H1 (cell line): Measurements from ENCODE around the gene CACNA1C. TPM values are rescaled to one million over a fixed set of nuclear protein-coding genes. Genes with fewer than 3 reads are reported as not detected.

Experiments
- CTCF ChIA-PET: fragments of 300-600 bp; sonication (Branson Sonifier 250); formaldehyde crosslinking; loops from one replicate; lab custom pipeline; 2021; ENCODE audit not compliant: partially characterized antibody; lab: Charles Lee
- POLR2A ChIA-PET: fragments of 300-600 bp; sonication (Branson Sonifier 250); formaldehyde crosslinking; loops from one replicate; lab custom pipeline; 2021; ENCODE audit warnings: inconsistent platforms; ENCODE audit not compliant: partially characterized antibody; lab: Charles Lee
- DNase-seq, 2 experiments: peaks; one replicate each; pipeline versions ENCODE4 v3.0.0 to v3.0.0-alpha.2; 2010 to 2022; ENCODE audit warnings: low spot score in 2 of 2, low read depth in 1 of 2, mixed read lengths in 1 of 2
- FAIRE-seq: peaks from 2 replicates; lab custom pipeline; 2011; peaks lifted over from hg19 to GRCh38; lab: Jason Lieb, UNC
- H2AFZ ChIP-seq: 2 replicates; pipeline ENCODE4 v1.8.1; 2012; ENCODE audit warnings: low read length, inconsistent platforms
- H2AK5ac ChIP-seq: 2 replicates; pipeline ENCODE4 v1.6.1; 2013; ENCODE audit warnings: low read depth, low read length
- H2BK120ac ChIP-seq: replicated peaks from 2 replicates; pipeline ENCODE3; 2013; ENCODE audit warnings: low read depth, low read length, inconsistent platforms
- H2BK12ac ChIP-seq: 2 replicates; pipeline ENCODE4 v1.6.1; 2013; ENCODE audit warnings: low read depth, low read length
- H2BK15ac ChIP-seq: 2 replicates; pipeline ENCODE4 v1.6.1; 2013; ENCODE audit warnings: low read length
- H2BK20ac ChIP-seq: 2 replicates; pipeline ENCODE4 v1.6.1; 2013; ENCODE audit warnings: low read length
- H2BK5ac ChIP-seq: 2 replicates; pipeline ENCODE4 v1.6.1; 2013; ENCODE audit warnings: low read depth, low read length
- H3K14ac ChIP-seq: 2 replicates; pipeline ENCODE4 v1.6.1; 2013; ENCODE audit warnings: inconsistent platforms; ENCODE audit not compliant: insufficient read length
- H3K18ac ChIP-seq: 2 replicates; pipeline ENCODE4 v1.6.1; 2013; ENCODE audit warnings: low read length; ENCODE audit errors: extremely low read depth
- H3K23ac ChIP-seq: 2 replicates; pipeline ENCODE4 v1.6.1; 2013; ENCODE audit warnings: inconsistent platforms; ENCODE audit not compliant: insufficient read length
- H3K23me2 ChIP-seq: 2 replicates; pipeline ENCODE4 v1.6.1; 2013; ENCODE audit warnings: low read depth, low read length
- H3K27ac ChIP-seq: 2 replicates; pipeline ENCODE4 v1.6.1; 2011; ENCODE audit warnings: low read depth, low read length, inconsistent platforms
- H3K27me3 ChIP-seq, 4 experiments: replicated peaks in 1 of 4; 1 replicate in 1 of 4; 2 replicates in 3 of 4; pipeline versions ENCODE4 v1.6.1 to v1.8.1; 2011 to 2013; ENCODE audit warnings: low read length in 3 of 4, mild to moderate bottlenecking in 3 of 4, inconsistent platforms in 2 of 4, mixed read lengths in 2 of 4, moderate library complexity in 1 of 4; ENCODE audit not compliant: control insufficient read depth in 3 of 4, insufficient read depth in 3 of 4; ENCODE audit errors: extremely low read depth in 1 of 4
- H3K36me3 ChIP-seq, 4 experiments: 2 replicates each; pipeline versions ENCODE4 v1.6.1 to v1.8.1; 2011 to 2013; ENCODE audit warnings: mild to moderate bottlenecking in 4 of 4, low read length in 3 of 4, moderate library complexity in 2 of 4, control low read depth in 1 of 4, inconsistent platforms in 1 of 4; ENCODE audit not compliant: insufficient read depth in 4 of 4, control insufficient read depth in 2 of 4
- H3K4ac ChIP-seq: replicated peaks from 2 replicates; pipeline ENCODE3; 2013; ENCODE audit warnings: low read length, low read depth, mixed read lengths, inconsistent platforms; ENCODE audit not compliant: insufficient read length
- H3K4me1 ChIP-seq, 4 experiments: replicated peaks in 1 of 4; 1 replicate in 1 of 4; 2 replicates in 3 of 4; pipeline versions ENCODE4 v1.6.1 to v1.8.1; 2011 to 2013; ENCODE audit warnings: low read length in 3 of 4, inconsistent platforms in 2 of 4, mixed read lengths in 1 of 4; ENCODE audit not compliant: insufficient read depth in 4 of 4, control insufficient read depth in 3 of 4
- H3K4me2 ChIP-seq, 2 experiments: 2 replicates each; pipeline versions ENCODE4 v1.6.1 to v1.8.1; 2011 to 2013; ENCODE audit warnings: low read depth in 2 of 2, low read length in 2 of 2, control low read depth in 1 of 2, inconsistent platforms in 1 of 2, mild to moderate bottlenecking in 1 of 2; ENCODE audit not compliant: insufficient read depth in 1 of 2
- H3K4me3 ChIP-seq, 4 experiments: fragments of 200-600, 300-600 bp in 1 of 4; sonication (generic), shearing (Covaris generic), sonication (Bioruptor Twin) in 1 of 4; 2 replicates each; pipeline versions ENCODE4 v1.5.1 to v1.8.1; 2011 to 2016; ENCODE audit warnings: low read length in 4 of 4, low read depth in 3 of 4, control low read depth in 2 of 4, inconsistent platforms in 2 of 4, mild to moderate bottlenecking in 2 of 4, mixed read lengths in 1 of 4, moderate library complexity in 1 of 4; ENCODE audit not compliant: insufficient read depth in 2 of 4; ENCODE audit errors: extremely low read depth in 1 of 4
- H3K56ac ChIP-seq: replicated peaks from 2 replicates; pipeline ENCODE3; 2013; ENCODE audit warnings: low read depth, mild to moderate bottlenecking, mixed read lengths, low read length, inconsistent platforms; ENCODE audit not compliant: insufficient read length
- H3K79me1 ChIP-seq: 2 replicates; pipeline ENCODE4 v1.6.1; 2013; ENCODE audit warnings: low read depth, low read length, control low read depth
- H3K79me2 ChIP-seq, 2 experiments: 2 replicates each; pipeline versions ENCODE4 v1.6.1 to v1.8.1; 2012 to 2013; ENCODE audit warnings: low read length in 2 of 2, mild to moderate bottlenecking in 2 of 2, inconsistent platforms in 1 of 2; ENCODE audit not compliant: insufficient read depth in 2 of 2, control insufficient read depth in 1 of 2
- H3K9ac ChIP-seq, 4 experiments: replicated peaks in 1 of 4; 1 replicate in 1 of 4; 2 replicates in 3 of 4; pipeline versions ENCODE4 v1.6.1 to v1.8.1; 2011 to 2013; ENCODE audit warnings: low read depth in 3 of 4, low read length in 3 of 4, control low read depth in 2 of 4, mild to moderate bottlenecking in 2 of 4, moderate library complexity in 2 of 4, inconsistent platforms in 1 of 4; ENCODE audit errors: extremely low read depth in 1 of 4
- H3K9me3 ChIP-seq, 2 experiments: 2 replicates each; pipeline versions ENCODE4 v1.6.1 to v1.8.1; 2012 to 2013; ENCODE audit warnings: mild to moderate bottlenecking in 2 of 2, moderate library complexity in 2 of 2, control low read depth in 1 of 2, inconsistent platforms in 1 of 2, low read depth in 1 of 2, low read length in 1 of 2, mixed read lengths in 1 of 2; ENCODE audit not compliant: insufficient read depth in 2 of 2
- H4K20me1 ChIP-seq, 2 experiments: replicated peaks in 1 of 2; 2 replicates each; pipeline versions ENCODE3 to v1.8.1; 2011 to 2013; ENCODE audit warnings: inconsistent platforms in 2 of 2, low read length in 2 of 2, mild to moderate bottlenecking in 1 of 2; ENCODE audit not compliant: insufficient read depth in 2 of 2, control insufficient read depth in 1 of 2
- H4K5ac ChIP-seq: 2 replicates; pipeline ENCODE4 v1.6.1; 2013; ENCODE audit warnings: low read length, low read depth, mixed read lengths, inconsistent platforms; ENCODE audit not compliant: insufficient read length
- H4K8ac ChIP-seq: 2 replicates; pipeline ENCODE4 v1.8.0; 2013; ENCODE audit warnings: mild to moderate bottlenecking, moderate library complexity, low read length, inconsistent platforms; ENCODE audit not compliant: insufficient read depth; ENCODE audit errors: extremely low read depth
- H4K91ac ChIP-seq: replicated peaks from 2 replicates; pipeline ENCODE3; 2013; ENCODE audit warnings: low read length, mixed read lengths, inconsistent platforms; ENCODE audit not compliant: insufficient read length
- BCL11A ChIP-seq, 2 experiments: IDR thresholded peaks; one replicate each; pipeline ENCODE4 v1.6.1; 2011; ENCODE audit warnings: low read depth in 2 of 2, low read length in 2 of 2, mild to moderate bottlenecking in 2 of 2
- CEBPB ChIP-seq: IDR thresholded peaks from 2 replicates; pipeline ENCODE4 v1.6.1; 2012; ENCODE audit warnings: low read depth, low read length
- CHD1 ChIP-seq: IDR thresholded peaks from 2 replicates; pipeline ENCODE4 v1.6.1; 2012; ENCODE audit warnings: low read depth, low read length, improper control_type of control experiment
- GTF2F1 ChIP-seq: IDR thresholded peaks from 2 replicates; pipeline ENCODE4 v1.6.1; 2012; ENCODE audit warnings: low read depth, low read length, improper control_type of control experiment, borderline replicate concordance
- JUND ChIP-seq: IDR thresholded peaks from 2 replicates; pipeline ENCODE4 v1.6.1; 2011; ENCODE audit warnings: mild to moderate bottlenecking, improper control_type of control experiment, low read length
- MAFK ChIP-seq: IDR thresholded peaks from 2 replicates; pipeline ENCODE4 v1.6.1; 2012; ENCODE audit warnings: low read depth, mild to moderate bottlenecking, improper control_type of control experiment, low read length
- NANOG ChIP-seq: IDR thresholded peaks from 2 replicates; pipeline ENCODE4 v1.6.1; 2011; ENCODE audit warnings: low read length, low read depth, mild to moderate bottlenecking, inconsistent platforms; ENCODE audit not compliant: insufficient read depth, poor library complexity, severe bottlenecking
- PHF8 ChIP-seq: fragments of 200-600 bp; sonication (generic); conservative IDR thresholded peaks from 2 replicates; pipeline ENCODE4 v1.7.1; 2012; ENCODE audit warnings: low read depth, mild to moderate bottlenecking, inconsistent platforms, low read length, moderate library complexity
- POLR2A ChIP-seq, 2 experiments: IDR thresholded peaks; 1 replicate in 1 of 2; 2 replicates in 1 of 2; pipeline ENCODE4 v1.6.1; 2011; ENCODE audit warnings: low read depth in 2 of 2, low read length in 2 of 2, mild to moderate bottlenecking in 2 of 2; ENCODE audit errors: control extremely low read depth in 1 of 2
- RAD21 ChIP-seq, 2 experiments: IDR thresholded peaks in 1 of 2; conservative IDR thresholded peaks in 1 of 2; 2 replicates each; pipeline ENCODE4 v1.6.1; 2011; ENCODE audit warnings: low read depth in 2 of 2, low read length in 2 of 2, improper control_type of control experiment in 1 of 2, inconsistent platforms in 1 of 2, mild to moderate bottlenecking in 1 of 2, moderate library complexity in 1 of 2
- RFX5 ChIP-seq: IDR thresholded peaks from 2 replicates; pipeline ENCODE4 v1.6.1; 2011; ENCODE audit warnings: low read depth, low read length, improper control_type of control experiment, borderline replicate concordance
- SIRT6 ChIP-seq: IDR thresholded peaks from one replicate; pipeline ENCODE4 v1.7.1; 2012; ENCODE audit warnings: low read length, inconsistent platforms
- SRF ChIP-seq: IDR thresholded peaks from 2 replicates; pipeline ENCODE4 v1.6.1; 2011; ENCODE audit warnings: mild to moderate bottlenecking, low read depth, low read length, moderate library complexity
- WGBS, 2 experiments: shearing (Covaris generic) in 1 of 2; methylation state at CpG; one replicate each; pipeline versions ENCODE4 v1.1.6 to v1.1.7; 2013 to 2015; ENCODE audit warnings: low lambda C conversion rate in 2 of 2, mixed read lengths in 2 of 2, inconsistent platforms in 1 of 2, low coverage in 1 of 2, missing lambda C conversion rate in 1 of 2; ENCODE audit not compliant: insufficient replicate concordance in 2 of 2, insufficient coverage in 1 of 2, insufficient read length in 1 of 2; ENCODE audit errors: extremely low coverage in 1 of 2, missing lambda C conversion rate in 1 of 2; 5-methylcytosine and 5-hydroxymethylcytosine counted together
- polyA plus RNA-seq, 7 experiments: library from polyadenylated mRNA; depleted of rRNA in 3 of 7; stranded (reverse) in 5 of 7; unstranded in 2 of 7; fragments of >200 nt in 5 of 7; fragments of 200-250 nt in 2 of 7; gene quantifications; 1 replicate in 5 of 7; 2 replicates in 1 of 7; 4 replicates in 1 of 7; pipeline versions ENCODE4 v1.2.1 to v1.2.3, GENCODE V29; 2011 to 2013; ENCODE audit warnings: missing spikeins in 2 of 7, mixed read lengths in 2 of 7
- total RNA-seq: library from RNA; stranded (reverse); fragmentation: NEBNext Ultra II Directional; extraction: Animal tissue kit (Norgen Biotek cat#: 25700); gene quantifications from 2 replicates; pipeline ENCODE4 v1.2.1, GENCODE V29; 2021
- TF ChIP-seq, protein P1 (sequence below): IDR thresholded peaks from 2 replicates; pipeline ENCODE4 v1.6.1; 2011; ENCODE audit warnings: low read length, improper control_type of control experiment

CACNA1C gene
- total and polyA plus RNA-seq, 2 of the 8 experiments (the other 6 are each of a cell fraction or from before 2014, with no cell fraction given) = 1.3 TPM

GRCh38 chr12:2344476-2344875 lies 291.7 kb downstream of the CACNA1C start:
- Histone ChIP-seq H2BK15ac (no peak overlapping the region), H3K9me3 (no peaks in the 10 kb centered on the region), H3K79me2 (no peaks in the 10 kb centered on the region), H3K56ac (no peak overlapping the region), H3K23me2 (no peaks in the 10 kb centered on the region), H3K14ac (no peak overlapping the region), H3K9ac (no peak overlapping the region), H2BK5ac (no peak overlapping the region), H2BK20ac (no peak overlapping the region), H3K79me1 (no peaks in the 10 kb centered on the region), H2AK5ac (no peak overlapping the region), H2BK120ac (no peak overlapping the region), H3K27ac (no peak overlapping the region), H3K23ac (no peak overlapping the region), H2BK12ac (no peak overlapping the region), H3K27me3 (no peaks in the 10 kb centered on the region), H2AFZ (no peak overlapping the region), H3K36me3 (no peaks in the 10 kb centered on the region), H3K4me1 (peaks cover 3 to 12% (median 9%) of the 10 kb centered on the region in 4 experiments), H4K8ac (no peak overlapping the region), H3K4me2 (peak overlapping the region in 1 of 2 experiments; percentile 44; a peak in 3 of 4 replicates), H3K18ac (no peak overlapping the region), H4K5ac (no peak overlapping the region), H3K4ac (no peak overlapping the region), H4K91ac (no peak overlapping the region), H3K4me3 (no peak overlapping the region), H4K20me1 (no peaks in the 10 kb centered on the region)
- ChIA-PET CTCF (interaction anchor here (0.8 to 4.5 kb wide), 4 partner anchors 11 to 37 kb away, joined by 3 to 30 read pairs (median 7); no protein-coding TSS in a partner anchor), POLR2A (interaction anchor here (1.4 kb wide), 1 partner anchor 10 kb away, joined by 3 read pairs; no protein-coding TSS in a partner anchor)
- no peak for DNase-seq
- WGBS, 2 experiments = 81% methylated on average over 2 of the region's 2 CpGs; no CpG with 5 or more reads in 1 of the 2 experiments
- no peak for FAIRE-seq
- TF ChIP-seq JUND = no peak
- TF ChIP-seq NANOG = no peak
- TF ChIP-seq PHF8 = no peak
- TF ChIP-seq POLR2A (IDR thresholded peaks at IDR 0.05; ENCODE audit: control extremely low read depth in 1 of 2, low read depth in 2 of 2, low read length in 2 of 2) = no peak
- TF ChIP-seq, protein P1, sequence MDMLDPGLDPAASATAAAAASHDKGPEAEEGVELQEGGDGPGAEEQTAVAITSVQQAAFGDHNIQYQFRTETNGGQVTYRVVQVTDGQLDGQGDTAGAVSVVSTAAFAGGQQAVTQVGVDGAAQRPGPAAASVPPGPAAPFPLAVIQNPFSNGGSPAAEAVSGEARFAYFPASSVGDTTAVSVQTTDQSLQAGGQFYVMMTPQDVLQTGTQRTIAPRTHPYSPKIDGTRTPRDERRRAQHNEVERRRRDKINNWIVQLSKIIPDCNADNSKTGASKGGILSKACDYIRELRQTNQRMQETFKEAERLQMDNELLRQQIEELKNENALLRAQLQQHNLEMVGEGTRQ = no peak
- TF ChIP-seq MAFK = no peak
- no peak for TF ChIP-seq GTF2F1
- no peak for TF ChIP-seq RFX5
- no peak for TF ChIP-seq SIRT6
- TF ChIP-seq SRF = no peak
- TF ChIP-seq CEBPB = no peak
- no peak for TF ChIP-seq BCL11A (IDR thresholded peaks at IDR 0.05; ENCODE audit: low read depth in 2 of 2, low read length in 2 of 2)
- no peak for TF ChIP-seq CHD1
- no peak for TF ChIP-seq RAD21 (IDR thresholded peaks at IDR 0.05 in 1 of 2, conservative IDR thresholded peaks at IDR 0.05 in 1 of 2; ENCODE audit: low read depth in 2 of 2, low read length in 2 of 2)
